ENCODE results near the gene PTCD3.

PTCD3 gene

DNA sequence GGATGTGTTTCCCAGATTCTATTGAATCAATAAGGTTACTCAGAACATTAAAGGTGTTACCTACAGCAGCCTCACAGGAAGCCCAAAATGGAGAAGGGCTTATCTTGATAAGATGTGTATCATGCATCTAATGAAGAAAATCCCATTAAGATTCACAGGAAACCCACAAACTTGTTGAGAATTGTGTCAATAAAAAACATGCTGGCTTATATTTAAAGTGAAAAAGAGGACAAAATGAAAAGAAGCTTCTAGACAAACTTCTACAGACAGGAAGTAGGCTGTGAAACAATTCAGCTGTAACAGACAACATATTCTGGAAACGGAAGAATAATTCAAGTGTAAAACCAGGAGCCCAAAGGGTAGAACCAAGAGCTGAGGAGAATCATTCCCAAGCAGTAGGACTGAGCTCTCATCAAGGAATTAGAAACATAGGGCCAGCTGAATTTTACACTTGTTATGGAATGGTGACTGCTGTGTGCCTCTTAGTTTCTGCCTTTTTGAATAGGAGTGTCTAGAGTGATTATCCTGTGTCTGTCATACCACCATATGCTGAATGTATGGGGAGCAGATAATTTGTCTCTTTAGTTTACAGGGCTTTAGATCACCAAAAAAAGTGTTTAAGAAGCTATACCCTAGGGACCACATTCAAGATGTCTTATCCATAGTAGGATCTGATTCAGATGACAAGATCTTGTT is 79.6 kb downstream of the PTCD3 start:
- Histone ChIP-seq H3K36me3 (ENCODE audit: control insufficient read depth in 2 of 2, insufficient read depth in 2 of 2, low read length in 2 of 2) (peaks cover 0 to 5% of the 10 kb centered on the region in 2 donors), H3K9ac (ENCODE audit: low read length in 2 of 2) (no peak overlapping the region), H3K9me3 (ENCODE audit: control insufficient read depth in 2 of 2, low read length in 2 of 2) (no peaks in the 10 kb centered on the region), H3K4me1 (ENCODE audit: control insufficient read depth, insufficient read depth, low read length) (peaks cover 3% of the 10 kb centered on the region), H3K4me3 (ENCODE audit: low read length in 2 of 2) (no peak overlapping the region), H3K27me3 (ENCODE audit: control insufficient read depth in 1 of 2, insufficient read depth in 2 of 2, low read length in 2 of 2) (no peaks in the 10 kb centered on the region), H3K27ac (ENCODE audit: low read length) (no peak overlapping the region)

DNA sequence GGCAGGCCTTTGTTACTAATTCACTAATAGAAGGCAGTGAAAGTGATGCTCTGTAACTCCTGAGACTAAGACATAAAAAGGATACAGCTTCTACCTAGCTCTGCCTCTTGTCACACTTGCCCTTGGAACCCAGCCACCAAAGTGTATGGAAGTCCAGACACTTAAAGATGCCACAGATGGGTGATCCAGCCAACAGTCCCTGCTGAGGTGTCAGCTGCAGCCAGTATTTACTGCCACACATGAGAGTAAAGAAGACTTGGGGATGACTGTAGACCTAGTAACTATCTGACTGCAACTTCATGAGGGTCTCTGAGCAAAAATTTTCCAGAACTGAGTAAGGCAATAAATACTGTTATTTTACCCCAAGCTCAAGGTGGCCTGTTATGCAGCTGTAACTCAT is 80.4 kb downstream of the PTCD3 start:
- Histone ChIP-seq H3K27me3 (ENCODE audit: control insufficient read depth in 1 of 2, insufficient read depth in 2 of 2, low read length in 2 of 2) (no peaks in the 10 kb centered on the region), H3K9me3 (ENCODE audit: control insufficient read depth in 2 of 2, low read length in 2 of 2) (no peaks in the 10 kb centered on the region), H3K9ac (ENCODE audit: low read length in 2 of 2) (no peak overlapping the region), H3K4me1 (ENCODE audit: control insufficient read depth, insufficient read depth, low read length) (peaks cover 8% of the 10 kb centered on the region), H3K36me3 (ENCODE audit: control insufficient read depth in 2 of 2, insufficient read depth in 2 of 2, low read length in 2 of 2) (peaks cover 0 to 3% of the 10 kb centered on the region in 2 donors), H3K4me3 (ENCODE audit: low read length in 2 of 2) (no peak overlapping the region), H3K27ac (ENCODE audit: low read length) (no peak overlapping the region)

DNA sequence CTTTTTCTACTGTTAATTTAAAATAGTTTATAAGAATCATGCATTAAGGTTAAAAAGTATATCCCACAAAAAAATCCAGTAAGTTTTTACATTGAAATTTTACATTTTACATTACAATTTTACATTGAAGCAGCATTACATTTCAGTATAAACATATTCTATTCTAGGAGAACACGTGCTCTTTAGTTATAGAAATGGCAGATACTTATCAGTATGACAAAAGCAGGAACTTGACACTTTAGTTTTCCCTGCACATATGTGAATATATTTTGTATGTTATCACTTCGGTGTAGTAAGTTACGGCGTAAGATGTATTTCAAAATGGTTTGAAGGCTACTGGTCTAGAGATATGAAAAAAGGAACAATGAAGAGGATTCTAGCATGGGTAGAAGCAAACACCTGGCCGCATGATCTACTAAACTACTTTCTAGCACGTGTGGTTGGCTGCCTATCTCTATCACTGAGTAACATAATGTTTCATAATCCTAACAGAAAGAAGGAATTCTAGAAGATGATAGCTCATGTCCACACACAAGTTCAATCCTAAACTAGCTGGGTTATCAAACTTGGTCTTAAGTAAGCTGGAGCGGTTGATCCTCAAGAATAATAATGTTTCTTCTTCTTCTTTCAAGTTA is 83.9 kb downstream of the PTCD3 start:
- H3K4me1 ChIP-seq (ENCODE audit: control insufficient read depth, insufficient read depth, low read length): peaks cover 23% of the 10 kb centered on the region
- no peaks in the 10 kb centered on the region for H3K27me3 ChIP-seq (ENCODE audit: control insufficient read depth in 1 of 2, insufficient read depth in 2 of 2, low read length in 2 of 2)
- H3K9ac ChIP-seq (ENCODE audit: low read length in 2 of 2): no peak overlapping the region
- H3K9me3 ChIP-seq (ENCODE audit: control insufficient read depth in 2 of 2, low read length in 2 of 2): no peaks in the 10 kb centered on the region
- no peak overlapping the region for H3K27ac ChIP-seq (ENCODE audit: low read length)
- no peak overlapping the region for H3K4me3 ChIP-seq (ENCODE audit: low read length in 2 of 2)
- peaks cover 0 to 3% of the 10 kb centered on the region in 2 donors for H3K36me3 ChIP-seq (ENCODE audit: control insufficient read depth in 2 of 2, insufficient read depth in 2 of 2, low read length in 2 of 2)

All from stomach smooth muscle (tissue), 2 donors.